Activated effector memory CD4-positive, alpha-beta T cell treated with Interleukin-2 at 50 U/mL for 16 hours (primary cell): ENCODE results near the gene HSD17B11.
"Not testable (repeated sequence)": the region's sequence is repeated elsewhere in the genome, so short reads cannot be mapped to it uniquely, and the experiment has no call there.

Experiments
- DNase-seq: peaks from one replicate; pipeline ENCODE4 v3.0.0-alpha.2; 2020

The HSD17B11 gene

DNA sequence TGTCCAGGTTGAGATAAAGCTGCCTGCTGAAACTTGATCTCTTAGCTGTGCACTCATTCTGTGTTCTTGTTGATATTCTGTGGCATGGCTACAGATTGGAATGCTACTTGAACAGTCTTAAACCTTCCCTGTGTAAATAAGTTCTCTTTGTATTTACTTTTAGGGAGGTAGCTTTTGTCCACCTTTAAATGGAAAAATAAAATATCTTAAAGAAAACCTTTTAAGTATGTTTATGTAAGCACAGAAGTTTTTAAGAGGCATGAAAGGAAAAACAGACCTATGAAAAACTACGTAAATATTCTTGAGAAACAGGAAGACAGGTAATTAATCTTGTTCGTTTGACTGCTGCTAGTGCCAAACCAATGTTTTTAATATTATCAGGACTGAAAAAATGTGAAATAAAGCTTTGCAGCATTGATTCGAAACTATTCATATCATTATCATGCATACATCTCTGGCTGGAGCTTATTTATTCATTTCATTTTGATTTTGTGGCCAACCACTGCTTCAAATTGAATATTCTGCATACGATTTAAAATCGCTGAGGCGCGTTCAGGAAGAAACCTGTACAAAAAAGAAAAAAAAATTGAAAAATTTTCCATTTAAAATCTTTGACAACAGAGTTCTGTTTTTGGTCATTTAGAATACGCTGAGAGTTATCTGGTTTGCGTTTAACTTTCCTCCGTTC, 86.1 kb downstream of the HSD17B11 start:
- no peak for DNase-seq

- DNase-seq, result no peak
Observed at GRCh38 chr4:87299898-87300297, 91.1 kb downstream of the HSD17B11 start.

DNA sequence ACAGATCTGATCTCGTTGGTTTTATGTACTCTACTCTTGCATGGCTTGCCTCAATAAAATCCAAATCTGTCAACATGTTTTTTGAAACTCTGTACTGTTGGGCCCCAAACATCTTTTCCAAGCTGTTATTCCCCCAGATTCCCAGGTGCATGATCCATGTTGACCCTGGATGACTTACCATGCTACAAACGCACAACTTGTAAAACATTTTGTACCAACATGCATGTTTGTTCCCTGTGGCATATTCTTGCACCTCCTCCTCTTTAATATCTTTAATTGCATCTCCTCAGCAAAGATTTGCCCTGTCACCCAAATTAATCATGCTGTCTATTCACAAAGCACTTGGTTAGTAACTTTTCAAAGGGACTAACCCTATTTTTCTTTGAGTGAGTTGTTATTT, 92.6 kb downstream of the HSD17B11 start:
- DNase-seq, result no peak

GRCh38 chr4:87294911-87295310, 96.1 kb downstream of the HSD17B11 start:
- not testable (repeated sequence) for DNase-seq

DNA sequence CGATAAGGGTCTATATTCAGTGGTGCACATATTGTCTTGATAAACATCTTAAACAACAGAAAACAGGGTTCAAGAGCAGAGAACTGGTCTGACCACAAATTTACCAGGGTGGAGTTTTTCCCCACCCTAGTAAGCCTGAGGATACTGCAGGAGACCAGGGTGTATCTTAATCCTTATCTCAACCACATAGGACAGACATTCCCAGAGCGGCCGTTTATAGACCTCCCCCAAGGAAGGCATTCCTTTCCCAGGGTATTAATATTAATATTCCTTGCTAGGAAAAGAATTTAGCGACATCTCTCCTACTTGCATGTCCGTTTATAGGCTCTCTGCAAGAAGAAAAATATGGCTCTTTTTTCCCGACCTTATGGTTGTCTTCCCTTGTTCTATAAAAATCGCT, 97.1 kb downstream of the HSD17B11 start:
- DNase-seq, result not testable (repeated sequence)

- DNase-seq, result no peak
Observed at GRCh38 chr4:87286970-87287369, 104.0 kb downstream of the HSD17B11 start.
